CD4-positive, CD25-positive, alpha-beta regulatory T cell (primary cell): ENCODE results near the gene PEPD. TPM values are rescaled to one million over a fixed set of nuclear protein-coding genes. Genes with fewer than 3 reads are reported as not detected.

Source experiments
- ATAC-seq, 2 donors: fragments of 150-1000 bp; cut with Tn5 transposase; one replicate each; pipeline ENCODE4 v1.10.0; 2021; ENCODE audit warnings: low read depth in 2 of 2, moderate number of reproducible peaks in 2 of 2, moderate library complexity in 1 of 2
- DNase-seq, 3 donors: peaks; one replicate each; pipeline versions ENCODE4 v3.0.0 to v3.0.0-alpha.2; 2012 to 2022; ENCODE audit warnings: mixed read lengths in 1 of 3
- H3K27ac ChIP-seq: one replicate; pipeline ENCODE4 v1.7.0; 2013; ENCODE audit warnings: mild to moderate bottlenecking, low read length; ENCODE audit not compliant: insufficient read depth, poor library complexity, severe bottlenecking
- H3K27me3 ChIP-seq: one replicate; pipeline ENCODE4 v1.7.0; 2013; ENCODE audit warnings: low read length; ENCODE audit not compliant: control insufficient read depth, insufficient read depth
- H3K36me3 ChIP-seq: one replicate; pipeline ENCODE4 v1.7.0; 2013; ENCODE audit warnings: mild to moderate bottlenecking, low read length, moderate library complexity; ENCODE audit not compliant: control insufficient read depth, insufficient read depth
- H3K4me1 ChIP-seq: 2 replicates; pipeline ENCODE4 v1.7.0; 2013; ENCODE audit warnings: mild to moderate bottlenecking, low read length; ENCODE audit not compliant: insufficient read depth, control insufficient read depth, poor library complexity, severe bottlenecking
- H3K4me3 ChIP-seq: one replicate; pipeline ENCODE4 v1.7.0; 2013; ENCODE audit warnings: low read depth, mild to moderate bottlenecking, low read length, moderate library complexity
- H3K9me3 ChIP-seq, 2 experiments: 1 replicate in 1 of 2; 2 replicates in 1 of 2; pipeline ENCODE4 v1.7.0; 2013; ENCODE audit warnings: low read length in 2 of 2, mild to moderate bottlenecking in 1 of 2, moderate library complexity in 1 of 2; ENCODE audit not compliant: control insufficient read depth in 2 of 2
- H3K27ac Mint-ChIP-seq, 3 donors: one replicate each; pipeline ENCODE4 v1.8.0; 2020 to 2022; ENCODE audit warnings: mild to moderate bottlenecking in 3 of 3, mixed read lengths in 3 of 3, moderate library complexity in 2 of 3
- H3K27me3 Mint-ChIP-seq: one replicate; pipeline ENCODE4 v1.8.0; 2022; ENCODE audit warnings: mild to moderate bottlenecking, mixed read lengths
- H3K36me3 Mint-ChIP-seq: one replicate; pipeline ENCODE4 v1.8.0; 2020; ENCODE audit warnings: mixed read lengths
- H3K4me1 Mint-ChIP-seq, 4 donors: one replicate each; pipeline ENCODE4 v1.8.0; 2020 to 2022; ENCODE audit warnings: mixed read lengths in 4 of 4, mild to moderate bottlenecking in 1 of 4
- H3K4me3 Mint-ChIP-seq, 4 donors: one replicate each; pipeline ENCODE4 v1.8.0; 2020 to 2022; ENCODE audit warnings: mild to moderate bottlenecking in 4 of 4, mixed read lengths in 4 of 4, moderate library complexity in 3 of 4
- H3K9me3 Mint-ChIP-seq, 7 donors: one replicate each; pipeline ENCODE4 v1.8.0; 2020 to 2022; ENCODE audit warnings: mixed read lengths in 7 of 7, mild to moderate bottlenecking in 3 of 7, moderate library complexity in 2 of 7
- polyA plus RNA-seq, 4 donors: library from polyadenylated mRNA; unstranded; fragments of 300-500 nt; fragmentation: Illumina TruSeq; gene quantifications; one replicate each; pipeline ENCODE4 v1.2.3, GENCODE V29; 2021
- total RNA-seq: library from RNA; stranded (reverse); gene quantifications from one replicate; pipeline ENCODE4 v1.2.3, GENCODE V29; 2022

The PEPD gene
- total and polyA plus RNA-seq, 5 donors from 2014 or later, result 36.8 to 141 (median 109) TPM

DNA sequence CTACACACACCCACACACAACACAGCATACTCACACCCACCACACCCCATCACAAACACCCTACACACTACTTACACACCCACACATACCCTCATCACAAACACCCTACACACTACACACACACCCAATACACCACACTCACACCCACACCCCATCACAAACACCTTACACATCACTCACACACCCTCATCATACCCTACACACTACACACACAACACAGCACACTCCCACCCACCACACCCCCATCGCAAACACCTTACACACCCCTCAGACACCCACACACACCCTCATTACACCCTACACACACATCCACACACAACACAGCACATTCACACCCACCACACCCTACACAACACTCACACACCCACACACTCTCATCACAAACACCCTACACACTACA is 15.8 kb downstream of the PEPD start:
- H3K4me1 ChIP-seq, result no peaks in the 10 kb centered on the region
- H3K4me3 Mint-ChIP-seq, result no peak overlapping the region
- H3K27me3 ChIP-seq, result no peaks in the 10 kb centered on the region
- H3K9me3 Mint-ChIP-seq, result no peaks in the 10 kb centered on the region
- peaks cover 0 to 8% (median 4%) of the 10 kb centered on the region in 4 donors for H3K4me1 Mint-ChIP-seq
- no peaks in the 10 kb centered on the region for H3K27me3 Mint-ChIP-seq
- ATAC-seq (no peak), DNase-seq (no peak)
- peak overlapping the region in 1 of 3 donors; percentile 67 for H3K27ac Mint-ChIP-seq
- no peaks in the 10 kb centered on the region for H3K9me3 ChIP-seq
- H3K4me3 ChIP-seq, result no peak overlapping the region
- no peaks in the 10 kb centered on the region for H3K36me3 ChIP-seq
- no peak overlapping the region for H3K27ac ChIP-seq
- H3K36me3 Mint-ChIP-seq, result peaks cover 13% of the 10 kb centered on the region

- H3K9me3 ChIP-seq, result no peaks in the 10 kb centered on the region
- DNase-seq (no peak), ATAC-seq (no peak)
- no peak overlapping the region for H3K4me3 ChIP-seq
- H3K36me3 ChIP-seq, result peaks cover 6% of the 10 kb centered on the region
- no peaks in the 10 kb centered on the region for H3K27me3 ChIP-seq
- no peak overlapping the region for H3K27ac Mint-ChIP-seq
- H3K9me3 Mint-ChIP-seq, result no peaks in the 10 kb centered on the region
- H3K36me3 Mint-ChIP-seq, result peaks cover 12% of the 10 kb centered on the region
- H3K4me1 Mint-ChIP-seq, result peaks cover 0 to 6% (median 4%) of the 10 kb centered on the region in 4 donors
- no peak overlapping the region for H3K27ac ChIP-seq
- H3K27me3 Mint-ChIP-seq, result no peaks in the 10 kb centered on the region
- no peak overlapping the region for H3K4me3 Mint-ChIP-seq
- H3K4me1 ChIP-seq, result no peaks in the 10 kb centered on the region
Measured at GRCh38 chr19:33505148-33505547, 16.4 kb downstream of the PEPD start.

DNA sequence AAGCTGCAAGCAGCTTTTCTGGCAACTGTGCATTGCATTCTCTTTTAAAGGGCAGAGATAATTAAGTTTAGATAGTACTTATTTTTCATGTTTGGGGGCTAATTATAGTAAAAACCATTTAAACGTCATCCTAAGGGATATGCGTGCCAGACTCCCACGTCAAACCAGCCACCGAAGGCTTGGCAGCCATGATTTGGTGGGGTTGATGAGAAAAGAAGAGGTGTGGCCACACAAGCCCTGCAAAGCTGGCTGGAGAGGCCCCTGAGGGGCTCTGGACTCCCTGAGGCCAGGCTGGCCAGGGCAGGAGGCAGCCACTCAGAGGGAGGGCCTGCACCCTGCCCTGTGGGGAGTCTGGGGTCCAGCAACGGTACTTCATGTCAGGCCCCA is 17.5 kb downstream of the PEPD start:
- H3K27ac Mint-ChIP-seq, result no peak overlapping the region
- H3K9me3 Mint-ChIP-seq, result no peaks in the 10 kb centered on the region
- H3K27ac ChIP-seq, result no peak overlapping the region

DNA sequence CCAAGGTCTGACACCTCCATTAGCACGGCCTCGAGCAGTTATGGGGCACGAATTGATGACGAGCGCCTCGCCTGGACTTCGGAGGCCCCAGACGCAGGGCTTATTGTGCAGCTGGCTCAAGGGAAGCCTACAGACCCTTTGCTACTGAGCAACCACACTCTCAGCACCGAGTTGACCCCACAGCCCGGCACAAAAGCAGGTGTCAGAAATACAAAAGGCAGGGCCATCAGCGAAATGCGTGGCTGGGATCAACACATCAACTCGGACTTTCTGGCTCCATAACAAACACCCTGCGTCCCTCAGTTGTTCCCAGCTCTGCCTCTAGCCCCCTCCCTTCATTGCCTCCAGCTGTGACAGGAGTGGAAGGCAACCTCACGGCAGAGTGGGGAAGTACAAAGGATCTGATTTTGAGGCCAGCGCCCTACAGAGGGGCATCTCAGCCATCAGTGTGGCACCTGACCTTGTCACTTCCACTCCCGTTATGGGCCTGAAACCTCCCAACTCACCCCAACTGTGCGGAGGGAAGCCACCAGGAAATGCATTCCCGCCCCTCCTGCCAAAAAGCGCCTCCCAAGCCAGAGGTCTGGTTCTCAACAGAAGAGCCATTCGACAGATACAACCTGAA is 18.0 kb downstream of the PEPD start:
- Histone ChIP-seq H3K27me3 (no peaks in the 10 kb centered on the region), H3K4me3 (no peak overlapping the region), H3K9me3 (no peaks in the 10 kb centered on the region), H3K36me3 (peaks cover 14% of the 10 kb centered on the region), H3K27ac (no peak overlapping the region), H3K4me1 (no peaks in the 10 kb centered on the region)
- no peaks in the 10 kb centered on the region for H3K27me3 Mint-ChIP-seq
- peaks cover 15% of the 10 kb centered on the region for H3K36me3 Mint-ChIP-seq
- no peaks in the 10 kb centered on the region for H3K9me3 Mint-ChIP-seq
- H3K27ac Mint-ChIP-seq, result peak overlapping the region in 2 of 3 donors; percentile 20 to 29
- no peak overlapping the region for H3K4me3 Mint-ChIP-seq
- peaks cover 0 to 6% (median 3%) of the 10 kb centered on the region in 4 donors for H3K4me1 Mint-ChIP-seq
- no peak for DNase-seq
- ATAC-seq, result no peak

More for the DNA sequence above, 17.5 kb downstream of the PEPD start:
- Histone ChIP-seq H3K4me3 (no peak overlapping the region), H3K36me3 (peaks cover 14% of the 10 kb centered on the region), H3K27me3 (no peaks in the 10 kb centered on the region), H3K9me3 (no peaks in the 10 kb centered on the region), H3K4me1 (no peaks in the 10 kb centered on the region)
- no peak overlapping the region for H3K4me3 Mint-ChIP-seq
- ATAC-seq (no peak), DNase-seq (no peak)
- peaks cover 11% of the 10 kb centered on the region for H3K36me3 Mint-ChIP-seq
- no peaks in the 10 kb centered on the region for H3K27me3 Mint-ChIP-seq
- H3K4me1 Mint-ChIP-seq, result peaks cover 0 to 6% (median 3%) of the 10 kb centered on the region in 4 donors

DNA sequence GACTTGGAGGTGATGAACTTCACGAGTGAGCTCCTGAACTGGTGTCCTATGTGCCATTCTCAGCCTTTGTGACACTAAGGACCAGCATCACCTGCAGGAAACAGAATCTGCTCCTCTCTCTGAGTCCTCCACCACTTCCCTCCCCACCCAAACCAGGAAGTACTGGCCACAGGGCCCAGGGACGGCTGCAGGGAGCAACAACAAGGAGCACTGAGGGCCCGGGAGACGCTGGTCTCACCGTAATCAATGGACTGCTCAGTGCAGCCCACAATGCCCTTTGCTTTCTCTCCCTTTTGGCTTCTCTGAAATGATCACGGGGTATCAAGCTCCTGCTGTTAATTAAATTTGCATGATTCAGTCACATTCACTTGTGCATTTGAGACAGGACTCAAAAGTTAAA is 18.6 kb downstream of the PEPD start:
- no peak overlapping the region for H3K4me3 Mint-ChIP-seq

DNA sequence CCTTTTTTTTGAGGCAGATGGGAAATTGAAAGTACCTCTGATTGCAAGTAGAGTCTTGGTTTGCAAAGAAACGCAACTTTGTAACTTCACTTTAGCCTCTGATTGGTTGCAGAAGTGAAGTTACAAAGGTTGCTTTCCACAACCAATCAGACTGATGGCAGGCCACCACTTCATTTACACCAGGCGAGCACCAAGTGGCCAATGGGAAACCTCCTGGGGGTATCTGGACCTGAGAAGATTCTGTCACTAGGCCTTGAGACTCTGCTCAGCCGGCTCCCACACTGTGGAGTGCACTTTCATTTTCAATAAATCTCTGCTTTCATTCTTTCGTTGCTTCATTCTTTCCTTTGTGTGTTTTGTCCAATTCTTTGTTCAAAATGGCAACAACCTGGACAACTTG is 19.1 kb downstream of the PEPD start:
- H3K36me3 Mint-ChIP-seq, result peaks cover 15% of the 10 kb centered on the region
- no peak overlapping the region for H3K27ac Mint-ChIP-seq
- DNase-seq (no peak), ATAC-seq (no peak)
- Histone ChIP-seq H3K36me3 (peaks cover 14% of the 10 kb centered on the region), H3K4me1 (no peaks in the 10 kb centered on the region), H3K27ac (no peak overlapping the region), H3K4me3 (no peak overlapping the region), H3K27me3 (no peaks in the 10 kb centered on the region), H3K9me3 (no peaks in the 10 kb centered on the region)
- H3K27me3 Mint-ChIP-seq, result no peaks in the 10 kb centered on the region
- H3K9me3 Mint-ChIP-seq, result no peaks in the 10 kb centered on the region
- no peak overlapping the region for H3K4me3 Mint-ChIP-seq
- peaks cover 0 to 6% (median 3%) of the 10 kb centered on the region in 4 donors for H3K4me1 Mint-ChIP-seq

More for the DNA sequence above, 18.6 kb downstream of the PEPD start:
- Mint-ChIP-seq H3K27me3 (no peaks in the 10 kb centered on the region), H3K36me3 (peaks cover 15% of the 10 kb centered on the region), H3K4me1 (peaks cover 0 to 6% (median 3%) of the 10 kb centered on the region in 4 donors), H3K9me3 (no peaks in the 10 kb centered on the region), H3K27ac (peak overlapping the region in 2 of 3 donors; percentile 20 to 29)
- Histone ChIP-seq H3K4me1 (no peaks in the 10 kb centered on the region), H3K36me3 (peaks cover 14% of the 10 kb centered on the region), H3K27ac (no peak overlapping the region), H3K27me3 (no peaks in the 10 kb centered on the region), H3K4me3 (no peak overlapping the region), H3K9me3 (no peaks in the 10 kb centered on the region)
- ATAC-seq, result no peak
- DNase-seq, result peak in 1 of 3 donors; percentile 10

GRCh38 chr19:33501693-33502356 is 19.8 kb downstream of the PEPD start:
- peaks cover 0 to 6% (median 3%) of the 10 kb centered on the region in 4 donors for H3K4me1 Mint-ChIP-seq
- peaks cover 19% of the 10 kb centered on the region for H3K36me3 Mint-ChIP-seq
- H3K4me3 Mint-ChIP-seq, result no peak overlapping the region
- Histone ChIP-seq H3K9me3 (no peaks in the 10 kb centered on the region), H3K4me1 (no peaks in the 10 kb centered on the region), H3K27ac (no peak overlapping the region), H3K36me3 (peaks cover 14% of the 10 kb centered on the region), H3K4me3 (no peak overlapping the region), H3K27me3 (no peaks in the 10 kb centered on the region)
- no peaks in the 10 kb centered on the region for H3K27me3 Mint-ChIP-seq
- peak overlapping the region in 1 of 3 donors; percentile 46 for H3K27ac Mint-ChIP-seq
- ATAC-seq, result no peak
- DNase-seq, result no peak
- no peaks in the 10 kb centered on the region for H3K9me3 Mint-ChIP-seq

DNA sequence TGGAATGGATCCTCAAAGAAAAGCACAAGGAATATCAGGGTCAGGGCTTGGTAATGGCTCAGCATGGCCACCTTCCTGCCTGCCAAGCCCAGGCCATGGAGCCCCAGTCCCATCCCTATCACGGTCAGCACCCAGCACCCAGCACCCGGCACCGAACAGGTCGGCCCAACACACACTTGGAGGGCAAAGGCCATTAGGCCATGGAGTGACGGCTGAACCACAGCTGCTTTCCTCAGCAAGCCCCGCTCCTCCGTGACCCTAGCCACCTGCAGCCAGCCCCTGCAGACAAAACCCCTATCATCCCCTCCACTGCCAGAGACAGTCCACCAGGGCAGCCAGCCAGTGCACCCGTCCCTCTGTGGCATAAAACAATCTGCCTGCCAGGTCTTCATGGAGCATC is 20.6 kb downstream of the PEPD start:
- no peaks in the 10 kb centered on the region for H3K9me3 Mint-ChIP-seq
- H3K36me3 Mint-ChIP-seq, result peaks cover 19% of the 10 kb centered on the region
- H3K4me1 Mint-ChIP-seq, result peaks cover 0 to 2% (median 0%) of the 10 kb centered on the region in 4 donors
- H3K27me3 Mint-ChIP-seq, result no peaks in the 10 kb centered on the region
- Histone ChIP-seq H3K4me1 (no peaks in the 10 kb centered on the region), H3K9me3 (no peaks in the 10 kb centered on the region), H3K27me3 (no peaks in the 10 kb centered on the region), H3K36me3 (peaks cover 14% of the 10 kb centered on the region), H3K4me3 (no peak overlapping the region), H3K27ac (no peak overlapping the region)
- DNase-seq (no peak), ATAC-seq (no peak)
- no peak overlapping the region for H3K4me3 Mint-ChIP-seq
- no peak overlapping the region for H3K27ac Mint-ChIP-seq
